HG03064 (cell line): Measurements from ENCODE around the gene CASR.
"Not testable (repeated sequence)": the region's sequence is repeated elsewhere in the genome, so short reads cannot be mapped to it uniquely, and the experiment has no call there.

Experiments used
- ATAC-seq: cut with Tn5 transposase; IDR thresholded peaks from one replicate; pipeline ENCODE4 v1.9.1; 2021; ENCODE audit warnings: low read depth; ENCODE audit not compliant: unreplicated experiment

CASR gene

GRCh38 chr3:122183521-122183892 is at the start of gene CASR:
Gene CASR (plus strand): TSS chr3:122183668. CDS start chr3:122254190, 70,522 bp downstream.
- ATAC-seq: no peak

GRCh38 chr3:122146466-122146865 is 37.0 kb upstream of the CASR start:
- ATAC-seq: peak; percentile 84

DNA sequence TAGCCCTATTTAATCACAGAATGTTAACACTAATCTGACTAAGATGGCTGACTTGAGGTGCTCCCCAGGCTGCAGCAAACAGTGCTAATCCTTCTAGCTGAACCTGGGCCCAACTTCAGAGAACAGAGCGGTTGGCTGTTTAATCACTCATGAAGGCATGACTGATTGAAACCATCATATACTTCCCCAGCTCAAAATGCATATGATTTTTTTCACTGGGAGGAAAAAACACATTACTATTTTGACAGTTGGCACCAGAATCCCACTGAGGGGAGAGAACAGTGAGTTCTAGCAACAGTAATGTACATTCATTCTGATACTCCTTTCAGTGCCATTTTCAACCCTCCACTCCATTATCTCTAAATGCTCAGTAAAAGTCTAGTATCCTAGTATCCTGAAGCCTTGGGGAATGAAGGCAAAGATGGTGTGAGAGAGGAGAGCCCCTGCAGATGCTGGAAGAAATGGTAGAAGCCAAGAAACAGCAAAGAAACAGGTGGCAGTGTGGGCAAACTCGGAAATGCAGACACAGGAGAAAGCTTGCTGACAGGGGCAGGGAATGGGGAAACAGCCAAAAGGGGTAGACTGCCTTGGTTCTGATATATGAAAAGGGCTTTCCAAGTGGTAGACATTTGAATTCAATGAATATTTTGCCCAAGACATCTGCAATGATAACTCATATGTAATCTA is 34.4 kb upstream of the CASR start:
- ATAC-seq: no peak

GRCh38 chr3:122151480-122151879 is 32.0 kb upstream of the CASR start:
- no peak for ATAC-seq

DNA sequence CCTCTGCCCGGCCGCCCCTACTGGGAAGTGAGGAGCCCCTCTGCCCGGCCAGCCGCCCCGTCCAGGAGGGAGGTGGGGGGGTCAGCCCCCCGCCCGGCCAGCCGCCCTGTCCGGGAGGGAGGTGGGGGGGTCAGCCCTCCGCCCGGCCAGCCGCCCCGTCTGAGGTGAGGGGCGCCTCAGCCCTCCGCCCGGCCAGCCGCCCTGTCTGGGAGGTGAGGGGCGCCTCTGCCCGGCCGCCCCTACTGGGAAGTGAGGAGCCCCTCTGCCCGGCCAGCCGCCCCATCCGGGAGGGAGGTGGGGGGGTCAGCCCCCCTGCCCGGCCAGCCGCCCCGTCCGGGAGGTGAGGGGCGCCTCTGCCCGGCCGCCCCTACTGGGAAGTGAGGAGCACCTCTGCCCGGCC is 18.5 kb upstream of the CASR start:
- not testable (repeated sequence) for ATAC-seq

- no peak for ATAC-seq
Observed at GRCh38 chr3:122167630-122168029, 15.8 kb upstream of the CASR start.

DNA sequence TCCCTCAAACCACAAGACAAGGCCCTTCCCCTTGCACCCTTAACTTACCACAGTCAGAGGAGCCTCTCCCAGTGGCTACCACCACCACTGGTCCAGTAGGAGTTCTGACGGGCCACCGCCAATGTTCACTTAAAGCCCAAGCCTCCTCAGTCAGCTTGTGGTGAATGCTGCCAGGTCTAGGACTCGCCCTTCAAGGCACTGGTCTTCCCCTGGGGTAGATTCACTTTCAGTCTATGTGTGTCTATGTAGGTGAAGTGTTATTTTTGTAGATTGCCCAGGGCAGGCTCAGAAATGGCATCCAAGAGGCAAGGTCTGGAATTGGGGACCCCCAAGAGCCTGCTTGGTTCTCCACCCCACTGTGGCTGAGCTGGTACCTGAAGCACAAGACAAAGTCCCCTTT is 15.4 kb upstream of the CASR start:
- no peak for ATAC-seq

DNA sequence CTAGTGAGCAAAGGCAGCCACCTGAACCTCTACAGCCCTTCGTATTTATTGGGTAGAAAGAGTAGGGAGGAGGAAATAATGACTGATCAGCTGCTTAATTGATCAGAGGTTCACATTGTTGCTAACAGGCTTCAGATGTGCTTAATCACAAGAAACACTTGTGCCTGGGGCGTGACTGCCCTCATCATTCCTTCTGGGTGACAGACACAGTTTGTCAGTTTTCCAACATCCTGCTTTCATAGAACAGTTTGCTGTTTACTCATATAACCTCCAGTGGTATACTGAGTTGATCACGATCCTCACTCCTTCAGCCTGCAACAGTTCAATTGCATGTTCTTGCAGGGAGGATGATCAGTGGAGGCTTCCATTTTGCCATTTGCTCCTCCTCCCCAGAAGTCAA is 13.6 kb upstream of the CASR start:
- ATAC-seq: no peak

GRCh38 chr3:122171361-122171760 is 12.1 kb upstream of the CASR start:
- ATAC-seq: not testable (repeated sequence)

DNA sequence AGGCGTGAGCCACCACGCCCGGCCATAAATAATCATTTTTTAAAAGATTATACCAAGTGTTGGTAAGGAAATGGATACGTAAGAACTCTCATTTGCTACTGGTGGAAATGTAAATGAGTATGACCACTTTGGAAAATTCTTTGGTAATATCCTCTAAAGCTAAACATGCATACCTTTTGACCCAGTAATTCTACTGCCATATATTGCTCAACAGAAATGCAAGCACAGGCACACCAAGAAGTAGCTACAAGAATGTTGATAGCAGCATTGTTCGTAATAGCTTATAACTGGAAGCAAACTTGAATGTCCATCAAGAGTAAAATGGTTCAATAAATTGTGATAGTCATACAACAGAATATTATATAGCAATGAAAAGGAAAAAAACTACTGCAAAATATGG is 4.8 kb upstream of the CASR start:
- no peak for ATAC-seq

DNA sequence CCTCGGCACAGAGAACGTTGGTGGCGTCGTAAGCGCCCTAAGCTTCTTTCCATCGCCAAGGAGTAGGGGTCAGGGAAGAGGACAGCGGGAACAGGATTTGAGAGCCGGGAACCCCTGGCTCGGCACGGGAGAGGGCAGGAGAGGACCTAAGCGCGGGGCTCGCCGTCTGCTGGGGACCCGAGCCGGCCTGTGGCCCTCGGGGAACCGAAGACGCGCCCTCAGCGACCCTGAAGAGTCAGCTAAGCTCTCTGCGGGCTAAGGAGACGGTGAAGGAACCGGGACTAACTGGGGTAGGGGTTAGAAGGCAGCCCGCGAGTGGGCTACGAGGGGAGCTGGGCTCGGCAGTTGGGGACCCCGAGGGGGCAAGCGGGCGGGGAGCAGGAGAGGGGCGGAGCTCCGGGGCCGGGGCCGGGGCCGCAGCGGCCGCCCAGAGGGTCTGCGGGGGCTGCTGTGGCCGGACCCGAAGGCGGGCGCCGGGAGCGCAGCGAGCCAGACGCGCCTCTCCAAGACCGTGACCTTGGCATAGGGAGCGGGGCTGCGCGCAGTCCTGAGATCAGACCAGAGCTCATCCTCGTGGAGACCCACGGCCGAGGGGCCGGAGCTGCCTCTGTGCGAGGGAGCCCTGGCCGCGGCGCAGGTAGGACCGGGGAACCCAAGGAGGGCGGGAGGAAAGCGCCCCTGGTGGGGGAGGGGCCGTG is 574 bp downstream of the CASR start:
- ATAC-seq: no peak

DNA sequence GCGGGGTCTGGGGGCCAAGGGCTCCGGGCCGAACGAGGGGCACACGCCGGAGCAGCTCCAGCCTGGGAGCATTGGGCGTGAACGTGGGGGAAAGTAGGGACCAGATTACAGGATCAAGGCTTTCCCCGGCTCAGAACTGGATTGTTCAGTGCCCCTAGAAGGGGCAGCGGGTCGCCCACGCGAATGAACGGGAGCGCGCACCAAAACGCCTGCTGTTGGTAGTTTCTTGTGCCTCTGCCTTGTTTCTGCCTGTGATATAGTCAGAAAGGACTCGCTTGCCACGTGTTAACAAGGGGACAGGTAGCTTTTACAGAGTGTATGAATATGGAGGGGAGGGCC is 1.1 kb downstream of the CASR start:
- ATAC-seq: no peak

DNA sequence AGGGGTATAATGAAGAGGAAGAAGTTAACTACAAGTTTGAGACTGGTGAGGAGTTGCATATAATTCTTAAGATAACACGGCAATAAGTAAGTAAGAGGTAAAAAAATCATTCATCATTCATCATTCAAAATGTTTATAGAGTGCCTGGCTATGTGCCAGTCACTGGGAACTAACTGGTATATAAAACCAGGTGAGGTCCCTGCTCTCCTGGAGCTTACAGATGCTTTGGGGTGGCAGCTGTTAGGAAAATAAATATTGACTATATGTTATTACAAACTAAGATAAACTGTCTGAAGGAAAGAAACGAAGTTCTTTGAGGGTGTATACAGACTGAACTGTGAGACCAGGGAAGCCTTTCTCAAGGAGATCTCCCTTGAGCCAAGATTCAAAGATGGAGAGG is 2.9 kb downstream of the CASR start:
- no peak for ATAC-seq

GRCh38 chr3:122188737-122189136 is 5.3 kb downstream of the CASR start:
- ATAC-seq: no peak

DNA sequence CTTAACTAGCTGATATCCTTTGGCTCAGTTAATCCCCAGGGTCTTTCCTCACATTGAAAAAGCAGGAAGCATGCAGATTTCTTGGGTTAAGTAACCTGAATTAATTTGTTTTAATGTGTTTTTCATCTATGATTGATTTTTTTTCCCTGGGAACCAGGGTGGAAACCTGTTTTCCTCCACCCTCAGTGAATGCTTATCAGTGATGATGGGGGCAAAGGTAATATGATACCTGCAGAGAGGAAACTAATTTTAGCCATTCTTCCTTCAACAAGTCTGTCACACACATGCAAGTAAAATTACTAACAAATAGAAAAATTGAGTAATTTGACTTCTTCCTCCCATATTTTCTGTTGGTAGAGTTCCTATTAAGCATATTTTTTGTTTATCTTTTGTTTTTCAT is 5.9 kb downstream of the CASR start:
- ATAC-seq: no peak

DNA sequence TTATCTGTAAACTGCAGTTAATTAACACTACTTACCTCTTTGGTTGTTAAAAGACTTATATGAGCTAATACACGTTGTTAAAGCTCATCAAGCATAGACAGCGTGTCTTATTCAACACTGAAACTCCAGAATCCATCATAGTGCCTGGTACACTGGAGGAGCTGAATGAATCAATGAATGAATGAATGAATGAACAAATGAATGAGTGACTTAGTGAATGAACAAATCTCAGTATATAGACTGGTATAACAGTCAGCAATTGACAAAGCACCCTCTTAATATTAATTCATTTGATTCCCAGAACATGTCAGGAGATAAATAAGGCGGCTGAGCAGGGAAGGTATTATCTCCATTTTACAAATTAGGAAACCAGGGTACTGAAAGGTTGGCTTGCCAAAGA is 7.1 kb downstream of the CASR start:
- ATAC-seq: no peak

DNA sequence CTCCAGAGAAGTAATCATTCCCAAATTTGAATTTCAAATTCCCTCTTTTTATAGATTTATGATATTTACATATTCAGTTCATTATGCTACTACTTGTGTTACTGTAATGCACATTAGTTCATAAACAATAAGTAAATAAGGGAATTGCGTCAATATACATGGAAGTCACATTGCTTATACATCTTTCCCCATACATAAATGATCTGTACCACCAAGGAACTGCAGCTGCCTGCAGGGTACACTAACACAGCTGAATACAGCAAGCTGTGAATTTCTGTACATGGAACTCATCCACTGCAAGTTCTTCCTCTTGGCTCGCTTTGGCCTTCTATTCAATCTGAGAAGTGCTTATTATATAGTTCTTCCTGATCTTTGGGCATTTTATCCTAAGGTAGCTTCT is 15.5 kb downstream of the CASR start:
- ATAC-seq: no peak

DNA sequence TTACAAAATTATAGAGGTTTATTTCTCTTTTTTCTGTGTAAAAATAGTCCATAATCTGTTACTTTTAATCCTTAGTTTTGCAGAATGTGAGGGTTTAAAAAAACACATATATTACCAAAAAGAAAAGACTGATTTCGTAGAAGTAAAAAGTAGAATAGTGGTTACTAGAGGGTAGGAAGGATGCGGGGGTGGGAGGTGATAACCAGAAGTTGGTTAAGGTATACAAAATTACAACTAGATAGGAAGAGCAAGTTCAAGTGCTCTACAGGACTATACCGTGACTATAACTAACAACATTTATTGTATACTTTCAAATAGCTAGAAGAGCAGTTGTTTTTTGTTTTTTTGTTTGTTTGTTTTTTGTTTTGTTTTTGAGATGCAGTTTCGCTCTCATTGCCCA is 16.1 kb downstream of the CASR start:
- no peak for ATAC-seq

DNA sequence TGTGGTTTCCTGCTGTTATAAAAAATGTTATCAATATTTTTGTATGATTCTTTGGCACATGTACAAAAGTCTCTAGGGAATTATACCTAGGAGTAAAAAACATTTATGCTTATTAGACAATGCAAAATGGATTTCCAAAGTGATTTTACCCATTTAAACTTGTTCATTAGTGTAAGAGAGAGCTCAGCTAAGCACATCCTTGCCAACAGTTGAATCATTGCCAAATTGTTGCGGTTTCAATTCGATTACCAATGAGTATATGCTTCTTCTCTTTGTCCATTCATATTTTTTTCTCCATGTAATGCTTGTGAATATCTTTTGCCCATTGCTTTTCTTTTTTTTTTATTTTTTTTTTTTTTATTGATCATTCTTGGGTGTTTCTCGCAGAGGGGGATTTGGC is 17.2 kb downstream of the CASR start:
- no peak for ATAC-seq

DNA sequence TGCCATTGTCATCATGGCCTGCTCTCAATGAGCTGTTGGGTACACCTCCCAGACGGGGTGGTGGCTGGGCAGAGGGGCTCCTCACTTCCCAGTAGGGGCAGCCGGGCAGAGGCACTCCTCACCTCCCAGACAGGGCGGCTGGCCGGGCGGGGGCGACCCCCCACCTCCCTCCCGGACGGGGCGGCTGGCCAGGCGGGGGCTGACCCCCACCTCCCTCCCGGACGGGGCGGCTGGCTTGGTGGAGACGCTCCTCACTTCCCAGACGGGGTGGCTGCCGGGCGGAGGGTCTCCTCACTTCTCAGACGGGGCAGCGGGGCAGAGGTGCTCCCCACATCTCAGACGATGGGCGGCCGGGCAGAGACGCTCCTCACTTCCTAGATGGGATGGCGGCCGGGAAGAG is 18.0 kb downstream of the CASR start:
- not testable (repeated sequence) for ATAC-seq

DNA sequence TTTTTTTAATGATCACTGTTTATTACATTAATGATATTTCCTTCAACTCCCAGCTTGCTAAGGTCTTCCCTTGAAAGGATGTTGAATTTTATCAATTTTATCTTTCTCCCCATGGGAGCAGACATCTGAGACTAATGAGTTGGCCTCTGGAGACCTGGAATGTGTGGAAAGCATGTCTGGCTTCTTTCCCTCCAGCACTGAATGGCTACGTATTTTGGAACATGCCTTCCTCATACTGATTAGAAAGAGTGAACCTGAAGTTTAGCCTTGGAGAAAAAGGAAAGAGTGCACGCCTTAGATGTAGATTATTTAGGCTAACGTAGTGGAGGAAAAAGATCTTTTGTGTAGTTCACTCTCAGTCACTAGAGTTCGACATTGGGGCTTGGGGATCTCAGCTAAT is 25.1 kb downstream of the CASR start:
- no peak for ATAC-seq

DNA sequence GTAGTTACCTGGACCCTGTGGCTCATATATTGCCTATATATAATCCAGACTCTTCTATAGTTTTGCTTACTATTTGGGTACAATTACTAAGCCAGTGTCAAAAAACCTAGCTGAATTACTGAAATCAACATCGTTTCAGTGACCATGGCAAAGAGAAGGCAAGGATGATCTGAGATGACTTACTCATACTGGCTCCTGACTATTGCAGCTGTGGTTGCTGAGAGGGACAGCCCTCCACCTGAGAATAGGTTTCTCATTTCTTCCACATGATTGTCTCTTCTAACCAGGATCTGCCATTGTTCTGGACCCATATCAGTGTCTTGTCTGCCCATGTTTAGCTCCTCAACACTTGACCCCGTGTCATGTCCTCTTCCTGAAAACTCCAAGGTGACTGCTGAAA is 30.2 kb downstream of the CASR start:
- ATAC-seq: no peak

GRCh38 chr3:122214711-122215110 is 31.2 kb downstream of the CASR start:
- ATAC-seq: no peak
